SW 1271 (cell line): ENCODE measurements around the gene DHX57.
"Not testable (repeated sequence)": the region's sequence is repeated elsewhere in the genome, so short reads cannot be mapped to it uniquely, and the experiment has no call there.

Experiments used
- DNase-seq, 2 experiments: peaks; one replicate each; lab custom pipeline; 2025; lab: John Stamatoyannopoulos, UW

The DHX57 gene

GRCh38 chr2:38863061-38863695, 12.6 kb downstream of the DHX57 start:
- no peak for DNase-seq

GRCh38 chr2:38862476-38862875, 13.3 kb downstream of the DHX57 start:
- no peak for DNase-seq

- no peak for DNase-seq
Observed at GRCh38 chr2:38856165-38856564, 19.6 kb downstream of the DHX57 start.

- DNase-seq = no peak
Observed at GRCh38 chr2:38850045-38850444, 25.7 kb downstream of the DHX57 start.

GRCh38 chr2:38836791-38837190, 38.9 kb downstream of the DHX57 start:
- no peak for DNase-seq

GRCh38 chr2:38835990-38836389, 39.7 kb downstream of the DHX57 start:
- DNase-seq = no peak

- DNase-seq = peak in 1 of 2 experiments; percentile 36
Observed at GRCh38 chr2:38835015-38835601, 40.6 kb downstream of the DHX57 start.

- DNase-seq = no peak
Observed at GRCh38 chr2:38830526-38831159, 45.1 kb downstream of the DHX57 start.

- DNase-seq = no peak
Observed at GRCh38 chr2:38829971-38830370, 45.8 kb downstream of the DHX57 start.

GRCh38 chr2:38828460-38828859, 47.3 kb downstream of the DHX57 start:
- no peak for DNase-seq

GRCh38 chr2:38827539-38828145, 48.1 kb downstream of the DHX57 start:
- DNase-seq = not testable (repeated sequence)

- DNase-seq = no peak
Observed at GRCh38 chr2:38825956-38826355, 49.8 kb downstream of the DHX57 start.

GRCh38 chr2:38824906-38825305, 50.8 kb downstream of the DHX57 start:
- DNase-seq = no peak

- DNase-seq = no peak
Observed at GRCh38 chr2:38823386-38823785, 52.3 kb downstream of the DHX57 start.

- DNase-seq = no peak
Observed at GRCh38 chr2:38818565-38818964, 57.2 kb downstream of the DHX57 start.

GRCh38 chr2:38815936-38816335, 59.8 kb downstream of the DHX57 start:
- no peak for DNase-seq

- no peak for DNase-seq
Observed at GRCh38 chr2:38810488-38810887, 65.2 kb downstream of the DHX57 start.

GRCh38 chr2:38808677-38809076, 67.1 kb downstream of the DHX57 start:
- no peak for DNase-seq

- no peak for DNase-seq
Observed at GRCh38 chr2:38806733-38807059, 69.0 kb downstream of the DHX57 start.

GRCh38 chr2:38806015-38806732, 69.6 kb downstream of the DHX57 start:
- DNase-seq = no peak

- no peak for DNase-seq
Observed at GRCh38 chr2:38797953-38798352, 77.8 kb downstream of the DHX57 start.

- DNase-seq = peak in 1 of 2 experiments; percentile 51
Observed at GRCh38 chr2:38797250-38797676, 78.5 kb downstream of the DHX57 start.

GRCh38 chr2:38795016-38795415, 80.7 kb downstream of the DHX57 start:
- not testable (repeated sequence) for DNase-seq
